Astrocyte (in vitro differentiated cells and primary cell): ENCODE data around the gene MRPS17. TPM values are rescaled to one million over a fixed set of nuclear protein-coding genes. Genes with fewer than 3 reads are reported as not detected.

ENCODE experiments used
- DNase-seq: peaks from one replicate; pipeline ENCODE4 v3.0.0-alpha.2; 2010; ENCODE audit warnings: low read depth
- FAIRE-seq: peaks from 2 replicates; lab custom pipeline; 2011; peaks lifted over from hg19 to GRCh38; lab: Jason Lieb, UNC
- H2AFZ ChIP-seq: 2 replicates; pipeline ENCODE4 v1.6.0; 2012; ENCODE audit warnings: low read depth, low read length, inconsistent platforms
- H3K27ac ChIP-seq: 2 replicates; pipeline ENCODE4 v1.5.1; 2011; ENCODE audit warnings: low read depth, low read length, inconsistent platforms
- H3K27me3 ChIP-seq: 2 replicates; pipeline ENCODE4 v1.6.0; 2011; ENCODE audit warnings: low read length, inconsistent platforms; ENCODE audit not compliant: insufficient read depth
- H3K36me3 ChIP-seq: 2 replicates; pipeline ENCODE4 v1.5.1; 2011; ENCODE audit warnings: low read length, inconsistent platforms; ENCODE audit not compliant: insufficient read depth
- H3K4me1 ChIP-seq: 2 replicates; pipeline ENCODE4 v1.5.1; 2011; ENCODE audit warnings: low read length, inconsistent platforms; ENCODE audit not compliant: insufficient read depth
- H3K4me2 ChIP-seq: 2 replicates; pipeline ENCODE4 v1.6.0; 2012; ENCODE audit warnings: low read length, inconsistent platforms
- H3K4me3 ChIP-seq: 2 replicates; pipeline ENCODE4 v1.5.1; 2011; ENCODE audit warnings: low read depth, mild to moderate bottlenecking, low read length, inconsistent platforms; ENCODE audit not compliant: insufficient read depth
- H3K79me2 ChIP-seq: 2 replicates; pipeline ENCODE4 v1.6.0; 2012; ENCODE audit warnings: mild to moderate bottlenecking, low read length, inconsistent platforms; ENCODE audit not compliant: insufficient read depth
- H3K9ac ChIP-seq: 2 replicates; pipeline ENCODE4 v1.6.0; 2012; ENCODE audit warnings: mild to moderate bottlenecking, low read length, inconsistent platforms
- H3K9me3 ChIP-seq: 2 replicates; pipeline ENCODE4 v1.5.1; 2012; ENCODE audit warnings: low read depth, mild to moderate bottlenecking, low read length, inconsistent platforms; ENCODE audit not compliant: insufficient read depth
- H4K20me1 ChIP-seq: 2 replicates; pipeline ENCODE4 v1.6.0; 2012; ENCODE audit warnings: low read length, inconsistent platforms; ENCODE audit not compliant: insufficient read depth
- H3K27ac Mint-ChIP-seq: one replicate; pipeline ENCODE4 v1.8.0; 2021; ENCODE audit warnings: mild to moderate bottlenecking, mixed read lengths; ENCODE audit not compliant: unreplicated experiment
- H3K27me3 Mint-ChIP-seq: one replicate; pipeline ENCODE4 v1.8.0; 2021; ENCODE audit warnings: low read depth, mixed read lengths; ENCODE audit not compliant: unreplicated experiment
- H3K36me3 Mint-ChIP-seq: one replicate; pipeline ENCODE4 v1.8.0; 2021; ENCODE audit warnings: low read depth, mixed read lengths; ENCODE audit not compliant: unreplicated experiment
- H3K4me1 Mint-ChIP-seq: one replicate; pipeline ENCODE4 v1.8.0; 2021; ENCODE audit warnings: low read depth, mixed read lengths; ENCODE audit not compliant: unreplicated experiment
- H3K4me3 Mint-ChIP-seq: one replicate; pipeline ENCODE4 v1.8.0; 2021; ENCODE audit warnings: mild to moderate bottlenecking, moderate library complexity, mixed read lengths; ENCODE audit not compliant: unreplicated experiment
- H3K9me3 Mint-ChIP-seq: one replicate; pipeline ENCODE4 v1.8.0; 2021; ENCODE audit warnings: mild to moderate bottlenecking, mixed read lengths; ENCODE audit not compliant: unreplicated experiment
- EZH2 ChIP-seq: IDR thresholded peaks from 2 replicates; pipeline ENCODE4 v1.6.1; 2012; ENCODE audit warnings: mild to moderate bottlenecking, low read length, inconsistent platforms; ENCODE audit not compliant: insufficient read depth
- total RNA-seq: library from RNA; stranded (reverse); gene quantifications from 2 replicates; pipeline ENCODE4 v1.2.1, GENCODE V29; 2021
- TF ChIP-seq, protein P1 (sequence below): IDR thresholded peaks from 2 replicates; pipeline ENCODE4 v1.5.1; 2011; ENCODE audit warnings: low read depth, mild to moderate bottlenecking, inconsistent platforms, low read length, moderate library complexity; ENCODE audit not compliant: insufficient read depth

MRPS17 gene
- total RNA-seq, 1 donor from 2014 or later, result 15.7 TPM

DNA sequence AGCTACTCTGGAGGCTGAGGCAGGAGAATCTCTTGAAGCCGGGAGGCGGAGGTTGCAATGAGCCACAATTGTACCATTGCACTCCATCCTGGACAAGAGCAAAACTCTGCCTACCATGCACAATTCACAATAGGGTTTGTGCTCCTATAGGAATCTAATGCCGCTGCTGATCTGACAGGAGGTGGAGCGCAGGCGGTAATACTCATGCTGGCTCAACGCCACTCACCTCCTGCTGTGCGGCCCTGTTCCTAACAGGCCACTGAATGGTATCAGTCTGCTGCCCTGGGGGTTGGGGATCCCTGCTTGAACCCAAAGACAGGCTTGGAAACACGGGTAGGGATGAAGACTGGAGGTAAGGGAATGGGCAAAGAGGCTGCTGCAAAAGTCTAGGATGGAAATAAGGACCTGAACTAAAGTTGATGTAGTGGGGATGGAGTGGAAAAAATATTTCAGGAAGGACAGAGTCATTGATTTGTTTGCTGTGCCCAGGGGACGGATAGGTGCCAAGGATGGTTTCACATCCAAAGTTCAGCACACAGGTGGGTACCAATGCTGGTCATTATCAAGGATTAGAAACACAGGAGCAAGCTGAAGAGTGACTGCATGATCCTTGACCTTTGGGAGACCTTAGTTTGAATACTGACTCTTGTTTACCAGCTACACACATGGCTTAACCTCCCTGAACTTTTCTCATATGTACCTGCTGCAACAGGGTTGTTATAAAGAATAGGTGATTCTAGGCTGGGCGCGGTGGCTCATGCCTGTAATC, 2.2 kb downstream of the MRPS17 start:
- Histone ChIP-seq H3K4me2 (no peak overlapping the region), H3K27ac (no peak overlapping the region), H3K27me3 (no peaks in the 10 kb centered on the region), H3K4me3 (no peak overlapping the region), H3K4me1 (no peaks in the 10 kb centered on the region), H3K9me3 (no peaks in the 10 kb centered on the region), H2AFZ (no peak overlapping the region), H4K20me1 (no peaks in the 10 kb centered on the region), H3K9ac (no peak overlapping the region), H3K36me3 (peaks cover 7% of the 10 kb centered on the region), H3K79me2 (peaks cover 21% of the 10 kb centered on the region)
- peaks cover 9% of the 10 kb centered on the region for H3K36me3 Mint-ChIP-seq
- peak overlapping the region; percentile 93 for H3K4me3 Mint-ChIP-seq
- no peak overlapping the region for H3K27ac Mint-ChIP-seq
- TF ChIP-seq, protein P1, sequence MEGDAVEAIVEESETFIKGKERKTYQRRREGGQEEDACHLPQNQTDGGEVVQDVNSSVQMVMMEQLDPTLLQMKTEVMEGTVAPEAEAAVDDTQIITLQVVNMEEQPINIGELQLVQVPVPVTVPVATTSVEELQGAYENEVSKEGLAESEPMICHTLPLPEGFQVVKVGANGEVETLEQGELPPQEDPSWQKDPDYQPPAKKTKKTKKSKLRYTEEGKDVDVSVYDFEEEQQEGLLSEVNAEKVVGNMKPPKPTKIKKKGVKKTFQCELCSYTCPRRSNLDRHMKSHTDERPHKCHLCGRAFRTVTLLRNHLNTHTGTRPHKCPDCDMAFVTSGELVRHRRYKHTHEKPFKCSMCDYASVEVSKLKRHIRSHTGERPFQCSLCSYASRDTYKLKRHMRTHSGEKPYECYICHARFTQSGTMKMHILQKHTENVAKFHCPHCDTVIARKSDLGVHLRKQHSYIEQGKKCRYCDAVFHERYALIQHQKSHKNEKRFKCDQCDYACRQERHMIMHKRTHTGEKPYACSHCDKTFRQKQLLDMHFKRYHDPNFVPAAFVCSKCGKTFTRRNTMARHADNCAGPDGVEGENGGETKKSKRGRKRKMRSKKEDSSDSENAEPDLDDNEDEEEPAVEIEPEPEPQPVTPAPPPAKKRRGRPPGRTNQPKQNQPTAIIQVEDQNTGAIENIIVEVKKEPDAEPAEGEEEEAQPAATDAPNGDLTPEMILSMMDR, result no peak
- no peak for TF ChIP-seq EZH2
- H3K27me3 Mint-ChIP-seq, result no peaks in the 10 kb centered on the region
- no peaks in the 10 kb centered on the region for H3K9me3 Mint-ChIP-seq
- FAIRE-seq (no peak), DNase-seq (no peak)
- peaks cover 3% of the 10 kb centered on the region for H3K4me1 Mint-ChIP-seq

DNA sequence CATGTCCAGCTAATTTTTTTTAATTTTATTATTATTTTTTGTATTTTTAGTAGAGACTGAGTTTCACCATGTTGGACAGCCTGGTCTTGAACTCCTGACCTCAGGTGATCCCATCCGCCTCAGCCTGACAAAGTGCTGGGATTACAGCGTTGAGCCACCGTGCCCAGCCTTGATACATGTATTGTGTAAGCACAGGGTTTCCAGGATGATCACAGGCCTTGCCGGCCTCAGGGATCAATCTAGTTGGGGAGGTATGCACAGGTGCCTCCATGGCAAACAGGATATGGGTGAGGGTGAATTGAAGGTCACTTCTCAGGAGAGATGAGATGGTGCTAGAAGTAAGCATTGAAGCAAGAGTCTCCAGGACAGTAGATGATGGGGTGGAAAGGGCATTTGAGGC, 5.5 kb downstream of the MRPS17 start:
- no peaks in the 10 kb centered on the region for H4K20me1 ChIP-seq

More for the DNA sequence above, 5.5 kb downstream of the MRPS17 start:
- Histone ChIP-seq H3K4me2 (no peak overlapping the region), H2AFZ (no peak overlapping the region), H3K79me2 (peaks cover 15% of the 10 kb centered on the region), H3K4me3 (no peak overlapping the region), H3K9ac (no peak overlapping the region), H3K27ac (no peak overlapping the region), H3K27me3 (no peaks in the 10 kb centered on the region), H3K36me3 (peaks cover 7% of the 10 kb centered on the region), H3K4me1 (no peaks in the 10 kb centered on the region), H3K9me3 (no peaks in the 10 kb centered on the region)
- no peaks in the 10 kb centered on the region for H3K27me3 Mint-ChIP-seq
- FAIRE-seq (no peak), DNase-seq (no peak)
- peaks cover 5% of the 10 kb centered on the region for H3K4me1 Mint-ChIP-seq
- no peak overlapping the region for H3K4me3 Mint-ChIP-seq
- TF ChIP-seq, protein P1, result no peak
- TF ChIP-seq EZH2, result no peak
- no peak overlapping the region for H3K27ac Mint-ChIP-seq
- peaks cover 11% of the 10 kb centered on the region for H3K36me3 Mint-ChIP-seq
- no peaks in the 10 kb centered on the region for H3K9me3 Mint-ChIP-seq
